Mesothelial cell of epicardium (in vitro differentiated cells): ENCODE data around the gene CTDSPL. TPM values are rescaled to one million over a fixed set of nuclear protein-coding genes. Genes with fewer than 3 reads are reported as not detected.

Experiments
- DNase-seq, 2 experiments: peaks; one replicate each; pipeline ENCODE4 v3.0.0; 2021; ENCODE audit warnings: low spot score in 2 of 2; ENCODE audit not compliant: unreplicated experiment in 2 of 2
- H3K27ac Mint-ChIP-seq: 2 replicates; pipeline ENCODE4 v1.8.0; 2021; ENCODE audit warnings: mixed read lengths
- H3K27me3 Mint-ChIP-seq: 2 replicates; pipeline ENCODE4 v1.8.0; 2021; ENCODE audit warnings: low read depth, mixed read lengths
- H3K36me3 Mint-ChIP-seq: 2 replicates; pipeline ENCODE4 v1.8.0; 2021; ENCODE audit warnings: mixed read lengths
- H3K4me1 Mint-ChIP-seq: 2 replicates; pipeline ENCODE4 v1.8.0; 2021; ENCODE audit warnings: mixed read lengths
- H3K4me3 Mint-ChIP-seq: 2 replicates; pipeline ENCODE4 v1.8.0; 2021; ENCODE audit warnings: mild to moderate bottlenecking, moderate library complexity, mixed read lengths
- H3K9me3 Mint-ChIP-seq: 2 replicates; pipeline ENCODE4 v1.8.0; 2021; ENCODE audit warnings: mixed read lengths
- total RNA-seq: library from RNA; stranded (reverse); gene quantifications from 3 replicates; pipeline ENCODE4 v1.2.1, GENCODE V29; 2021
- TF ChIP-seq, protein P1 (sequence below): fragments of 200-600 bp; sonication (generic); IDR thresholded peaks from one replicate; pipeline ENCODE4 v1.5.0; 2021; ENCODE audit warnings: antibody characterized with exemption; ENCODE audit not compliant: unreplicated experiment

The CTDSPL gene
- total RNA-seq, 1 donor from 2014 or later, result 29.9 TPM

GRCh38 chr3:37995652-37996641 is 134.3 kb downstream of the CTDSPL start:
- TF ChIP-seq, protein P1, sequence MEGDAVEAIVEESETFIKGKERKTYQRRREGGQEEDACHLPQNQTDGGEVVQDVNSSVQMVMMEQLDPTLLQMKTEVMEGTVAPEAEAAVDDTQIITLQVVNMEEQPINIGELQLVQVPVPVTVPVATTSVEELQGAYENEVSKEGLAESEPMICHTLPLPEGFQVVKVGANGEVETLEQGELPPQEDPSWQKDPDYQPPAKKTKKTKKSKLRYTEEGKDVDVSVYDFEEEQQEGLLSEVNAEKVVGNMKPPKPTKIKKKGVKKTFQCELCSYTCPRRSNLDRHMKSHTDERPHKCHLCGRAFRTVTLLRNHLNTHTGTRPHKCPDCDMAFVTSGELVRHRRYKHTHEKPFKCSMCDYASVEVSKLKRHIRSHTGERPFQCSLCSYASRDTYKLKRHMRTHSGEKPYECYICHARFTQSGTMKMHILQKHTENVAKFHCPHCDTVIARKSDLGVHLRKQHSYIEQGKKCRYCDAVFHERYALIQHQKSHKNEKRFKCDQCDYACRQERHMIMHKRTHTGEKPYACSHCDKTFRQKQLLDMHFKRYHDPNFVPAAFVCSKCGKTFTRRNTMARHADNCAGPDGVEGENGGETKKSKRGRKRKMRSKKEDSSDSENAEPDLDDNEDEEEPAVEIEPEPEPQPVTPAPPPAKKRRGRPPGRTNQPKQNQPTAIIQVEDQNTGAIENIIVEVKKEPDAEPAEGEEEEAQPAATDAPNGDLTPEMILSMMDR, result no peak
- Mint-ChIP-seq H3K4me1 (peaks cover 31% of the 10 kb centered on the region), H3K27me3 (peaks cover 4% of the 10 kb centered on the region), H3K4me3 (no peak overlapping the region), H3K36me3 (peaks cover 1% of the 10 kb centered on the region), H3K9me3 (no peaks in the 10 kb centered on the region), H3K27ac (no peak overlapping the region)
- no peak for DNase-seq

GRCh38 chr3:37996785-37997301 is 135.2 kb downstream of the CTDSPL start:
- H3K27ac Mint-ChIP-seq, result peak overlapping the region; percentile 14
- DNase-seq, result peak; percentile 43 to 83
- peaks cover 31% of the 10 kb centered on the region for H3K4me1 Mint-ChIP-seq

DNA sequence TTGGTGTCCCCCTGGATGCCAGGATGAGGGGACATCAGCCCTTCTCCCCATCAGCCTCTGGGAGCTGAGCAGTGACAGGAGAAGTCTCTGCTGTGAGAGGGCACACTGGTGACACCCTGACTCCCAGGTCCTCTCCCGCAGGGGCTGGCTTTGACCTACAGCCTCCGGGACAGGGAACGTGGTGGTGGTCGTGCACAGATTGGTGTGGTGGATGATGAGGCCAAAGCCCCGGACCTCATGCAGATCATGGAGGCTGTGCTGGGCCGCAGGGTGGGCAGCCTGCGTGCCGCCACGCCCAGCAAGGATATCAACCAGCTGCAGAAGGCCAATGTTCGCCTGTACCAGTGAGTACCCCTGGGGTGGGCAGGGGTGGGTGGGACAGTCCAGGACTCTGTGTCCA is 135.7 kb downstream of the CTDSPL start:
- peak in 1 of 2 experiments; percentile 6 for DNase-seq
- Mint-ChIP-seq H3K9me3 (no peaks in the 10 kb centered on the region), H3K4me1 (peaks cover 31% of the 10 kb centered on the region), H3K27ac (no peak overlapping the region), H3K4me3 (no peak overlapping the region), H3K36me3 (peaks cover 1% of the 10 kb centered on the region), H3K27me3 (peaks cover under 1% of the 10 kb centered on the region)
- TF ChIP-seq, protein P1, result no peak

More at GRCh38 chr3:37996785-37997301, 135.2 kb downstream of the CTDSPL start:
- H3K4me3 Mint-ChIP-seq, result no peak overlapping the region
- H3K36me3 Mint-ChIP-seq, result peaks cover 1% of the 10 kb centered on the region
- no peaks in the 10 kb centered on the region for H3K9me3 Mint-ChIP-seq
- TF ChIP-seq, protein P1, result peak; percentile 95
- H3K27me3 Mint-ChIP-seq, result peaks cover 4% of the 10 kb centered on the region

DNA sequence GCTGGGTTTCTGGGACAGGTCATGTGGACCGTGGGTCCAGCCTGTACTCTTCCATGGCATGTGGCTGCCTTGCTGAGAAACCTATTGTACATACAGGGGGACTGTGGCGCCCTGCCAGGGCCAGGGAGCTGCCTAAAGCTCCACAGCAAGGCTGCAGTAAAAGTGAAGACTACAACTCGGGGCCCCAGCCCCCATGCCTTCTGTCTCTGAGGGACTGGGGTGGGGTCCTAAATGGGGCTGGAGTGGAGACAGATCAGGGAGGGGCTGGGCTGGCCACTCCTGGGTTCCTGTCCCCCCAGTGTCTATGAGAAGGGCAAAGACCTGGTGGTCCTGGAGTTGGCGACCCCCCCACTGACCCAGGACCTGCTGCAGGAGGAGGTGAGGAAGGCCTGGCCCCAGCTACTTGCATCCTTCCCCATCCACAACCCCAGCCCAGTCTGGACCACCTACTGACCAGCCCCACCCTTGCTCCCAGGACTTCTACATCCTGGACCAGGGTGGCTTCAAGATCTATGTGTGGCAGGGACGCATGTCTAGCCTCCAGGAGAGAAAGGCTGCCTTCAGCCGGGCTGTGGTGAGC is 136.2 kb downstream of the CTDSPL start:
- DNase-seq, result peak in 1 of 2 experiments; percentile 11
- Mint-ChIP-seq H3K36me3 (peaks cover 1% of the 10 kb centered on the region), H3K4me3 (peak overlapping the region; percentile 60), H3K4me1 (peaks cover 31% of the 10 kb centered on the region), H3K27me3 (no peaks in the 10 kb centered on the region), H3K27ac (peak overlapping the region; percentile 80), H3K9me3 (no peaks in the 10 kb centered on the region)
- TF ChIP-seq, protein P1, result no peak

DNA sequence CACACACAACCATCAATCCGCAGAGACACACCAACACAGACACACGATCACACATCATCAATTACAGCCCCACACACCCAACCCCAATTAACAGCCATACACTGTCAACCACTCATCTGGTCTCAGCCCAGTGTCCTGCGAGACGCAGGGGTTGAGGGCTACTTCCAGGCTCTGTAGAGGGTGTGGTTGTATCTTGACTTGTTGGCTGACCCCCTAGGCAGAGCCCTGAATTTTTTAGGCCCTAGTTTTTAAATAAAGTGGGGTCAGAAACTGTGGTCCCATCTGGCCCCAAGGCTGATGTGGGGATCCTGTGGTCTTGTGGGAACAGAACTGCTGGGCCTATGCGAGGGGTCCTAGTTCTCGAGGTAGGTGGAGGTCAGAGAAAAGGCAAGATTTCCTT is 138.2 kb downstream of the CTDSPL start:
- TF ChIP-seq, protein P1, result no peak
- peaks cover 1% of the 10 kb centered on the region for H3K36me3 Mint-ChIP-seq
- H3K4me3 Mint-ChIP-seq, result no peak overlapping the region
- no peak for DNase-seq
- H3K4me1 Mint-ChIP-seq, result peaks cover 20% of the 10 kb centered on the region
- no peaks in the 10 kb centered on the region for H3K9me3 Mint-ChIP-seq
- H3K27ac Mint-ChIP-seq, result no peak overlapping the region
- no peaks in the 10 kb centered on the region for H3K27me3 Mint-ChIP-seq
